ENCODE results near the gene DENND1C.

GRCh38 chr19:6478815-6479214, 2.8 kb downstream of the DENND1C start:
- no peak for TF ChIP-seq HNRNPLL (IDR thresholded peaks at IDR 0.05; ENCODE audit: low read depth, low read length, poor library complexity, severe bottlenecking)
- TF ChIP-seq MYC (IDR thresholded peaks at IDR 0.05; ENCODE audit: low read depth, low read length) = no peak
- TF ChIP-seq MYC (CRISPR knock-in tag; IDR thresholded peaks at IDR 0.05; ENCODE audit: borderline replicate concordance, low read depth) = no peak
- no peak for TF ChIP-seq POLR2A (conservative IDR thresholded peaks at IDR 0.05)
- TF ChIP-seq E2F4 (CRISPR knock-in tag; IDR thresholded peaks at IDR 0.05; ENCODE audit: low read depth) = no peak

All from K562 (cell line).